ENCODE results near the gene CTNND2.

Gene CTNND2

DNA sequence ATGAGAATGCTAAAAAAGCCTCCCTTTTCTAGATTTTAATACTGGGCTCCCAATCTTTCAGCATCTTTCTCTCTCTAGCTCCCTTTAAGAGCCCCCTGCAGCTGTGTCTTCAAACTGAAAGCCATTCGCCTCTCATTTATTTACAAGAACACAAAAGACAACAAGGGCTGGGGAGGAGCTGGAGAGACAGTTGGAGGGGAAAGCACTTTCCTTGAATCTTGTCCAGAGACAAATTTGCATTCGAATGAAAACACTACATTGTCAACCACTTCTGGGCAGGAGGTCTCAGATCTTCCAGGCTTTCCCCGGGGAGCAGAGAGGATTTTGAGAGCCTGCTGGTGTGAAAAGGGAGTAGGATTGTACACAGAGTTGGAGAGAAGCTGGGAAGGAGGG is 518.3 kb downstream of the CTNND2 start:
- DNase-seq (ENCODE audit: low read depth in 2 of 2): no peak

DNA sequence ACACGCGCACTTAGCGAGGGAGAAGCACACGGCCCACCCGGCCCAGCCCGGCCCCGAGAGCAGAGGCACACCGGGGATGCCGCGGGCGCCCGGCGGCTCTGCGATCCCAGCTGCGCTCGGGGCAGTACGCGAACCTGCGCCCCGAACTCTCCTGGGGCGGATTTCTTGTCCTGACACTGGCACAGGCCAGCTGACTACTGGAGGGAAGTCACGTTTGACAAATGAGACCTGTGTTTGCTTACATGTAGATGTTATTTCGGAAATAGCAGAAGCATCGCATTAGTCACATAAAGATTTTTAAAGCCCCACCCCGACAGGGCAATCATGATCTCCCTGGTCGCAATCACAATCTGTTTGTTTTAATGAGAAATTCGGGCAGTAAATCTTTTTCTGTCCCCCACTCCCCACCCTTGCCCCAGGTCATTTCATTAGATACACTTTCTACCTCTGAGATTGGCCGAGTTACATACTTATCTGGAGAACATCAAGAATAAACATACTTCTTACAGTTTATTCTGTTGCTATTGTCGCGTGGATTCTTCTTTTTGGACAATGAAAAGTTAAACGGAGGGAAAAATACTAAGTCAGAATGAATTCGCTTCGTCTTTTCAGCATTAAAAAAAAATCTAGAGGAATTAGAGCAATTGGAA is 518.9 kb downstream of the CTNND2 start:
- no peak for DNase-seq (ENCODE audit: low read depth in 2 of 2)

DNA sequence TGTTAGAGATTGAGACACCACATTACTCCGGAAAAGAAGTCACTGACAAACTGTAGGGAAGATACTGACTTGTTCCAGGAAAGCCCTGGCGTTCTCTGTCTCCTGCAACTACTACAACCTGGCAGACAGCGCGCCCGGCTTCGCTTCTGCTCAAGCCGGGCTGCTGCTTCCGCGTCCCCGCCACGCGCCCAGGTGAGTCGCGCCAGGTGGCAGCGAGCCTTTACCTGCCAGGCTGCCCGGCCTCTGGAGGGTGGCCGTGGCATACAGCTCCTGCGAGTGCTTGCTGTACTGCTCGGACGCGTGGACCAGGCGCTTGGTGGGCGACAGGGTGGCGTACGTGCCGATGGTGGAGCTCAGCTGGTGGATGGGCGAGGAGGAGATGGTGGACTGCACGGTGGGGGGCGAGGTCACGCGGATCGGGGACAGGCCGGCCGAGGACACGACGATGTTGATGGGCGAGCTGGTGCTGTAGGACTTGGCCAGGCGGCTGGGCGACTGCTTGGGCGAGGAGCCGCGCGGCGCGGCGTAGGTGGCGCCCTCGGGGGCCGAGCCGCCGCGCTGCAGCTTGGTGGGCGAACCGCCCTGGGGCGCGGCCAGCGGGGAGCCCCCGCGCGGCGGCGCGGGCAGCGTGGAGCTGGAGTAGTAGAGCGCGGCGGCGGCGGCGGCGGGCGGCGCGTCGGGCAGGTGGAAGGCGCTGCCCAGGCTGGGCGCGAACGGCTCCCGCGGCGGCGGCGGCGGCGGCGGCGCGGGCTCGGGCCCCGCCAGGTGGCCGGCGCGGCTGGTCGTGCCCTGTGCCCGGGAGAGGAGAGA is 519.6 kb downstream of the CTNND2 start:
- DNase-seq (ENCODE audit: low read depth in 2 of 2): no peak

DNA sequence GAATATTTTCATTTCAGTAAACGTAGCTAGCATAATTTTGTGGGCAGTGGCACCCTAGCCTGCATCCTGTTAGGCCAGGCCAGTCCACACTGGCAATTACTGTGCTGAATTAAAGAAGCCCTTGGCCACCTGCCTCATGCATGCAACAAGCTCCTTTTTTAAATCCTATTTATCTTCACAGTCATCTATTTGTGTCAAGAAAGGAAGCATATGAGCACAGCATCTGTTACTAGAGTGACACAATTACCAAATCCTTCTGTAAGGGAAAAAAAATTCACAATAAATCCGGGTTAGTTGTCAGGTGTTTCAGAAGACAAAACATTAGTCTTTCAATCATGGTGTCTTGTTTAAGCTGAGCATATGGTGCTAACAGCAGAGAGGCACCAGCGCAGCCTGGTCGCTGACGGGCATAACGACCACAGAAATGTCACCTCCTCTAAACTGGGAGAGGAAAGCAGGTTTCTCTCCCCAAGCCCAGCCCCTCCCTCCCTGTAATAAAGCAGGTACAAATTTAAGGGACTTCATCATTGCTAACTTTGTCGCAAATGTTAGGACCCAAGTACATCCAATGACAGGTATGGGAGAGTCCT is 520.6 kb downstream of the CTNND2 start:
- DNase-seq (ENCODE audit: low read depth in 2 of 2): no peak

DNA sequence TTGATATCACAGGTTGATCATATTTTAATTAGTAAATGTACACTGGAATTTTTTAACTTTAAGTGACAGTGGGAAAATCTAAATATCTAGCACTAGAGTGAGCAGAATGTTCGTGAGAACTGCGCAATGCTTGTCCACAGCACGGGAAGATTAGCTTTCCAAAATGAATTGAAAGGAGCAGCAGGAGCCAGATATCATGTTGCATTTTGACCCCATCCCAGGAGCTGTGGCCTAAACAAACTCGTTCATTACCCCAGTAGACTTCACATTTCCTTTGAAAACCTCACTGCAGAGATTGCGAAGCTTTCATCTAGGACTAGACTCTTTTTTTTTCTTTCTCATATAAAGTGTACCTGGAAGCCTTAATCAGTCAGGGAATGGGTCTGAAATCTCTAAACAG is 525.8 kb downstream of the CTNND2 start:
- DNase-seq (ENCODE audit: low read depth in 2 of 2): no peak

DNA sequence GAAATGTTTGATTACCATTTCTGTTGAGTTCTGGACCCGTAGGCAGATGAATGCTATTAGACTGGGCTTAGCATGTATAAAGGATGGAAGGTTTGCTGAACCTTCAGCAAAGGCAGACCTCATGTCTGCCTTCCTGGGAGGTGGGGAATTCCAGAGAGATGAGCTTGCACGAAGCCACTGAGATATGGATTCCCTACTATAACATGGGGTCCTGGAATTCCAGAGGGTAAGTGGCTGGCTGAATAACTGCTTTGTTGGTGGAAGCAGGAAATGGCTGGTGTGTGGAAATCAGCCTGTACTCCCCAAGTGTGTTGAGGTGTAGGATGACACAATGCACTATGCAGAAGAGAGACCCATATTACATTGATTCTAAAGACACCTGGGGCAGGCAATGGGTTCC is 526.4 kb downstream of the CTNND2 start:
- no peak for DNase-seq (ENCODE audit: low read depth in 2 of 2)

DNA sequence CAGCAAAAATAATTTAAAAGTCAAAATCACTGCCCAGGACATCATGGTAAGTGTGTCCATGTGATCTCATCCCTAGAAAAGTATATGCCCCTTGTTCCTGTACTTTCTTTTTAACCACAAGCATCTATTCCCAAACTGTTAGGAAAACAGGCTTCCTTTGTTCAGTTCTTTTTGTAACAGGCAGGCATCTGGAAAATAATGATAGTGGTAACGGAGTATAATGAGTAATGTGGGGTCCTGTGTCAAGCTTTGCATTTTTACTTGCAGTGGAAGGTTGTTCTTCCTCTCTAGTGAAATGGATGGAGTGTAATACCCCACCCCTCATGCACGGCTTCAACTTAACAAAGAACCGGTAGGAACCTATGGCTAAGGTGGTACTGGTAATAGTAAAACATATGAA is 532.1 kb downstream of the CTNND2 start:
- DNase-seq (ENCODE audit: low read depth in 2 of 2): no peak

DNA sequence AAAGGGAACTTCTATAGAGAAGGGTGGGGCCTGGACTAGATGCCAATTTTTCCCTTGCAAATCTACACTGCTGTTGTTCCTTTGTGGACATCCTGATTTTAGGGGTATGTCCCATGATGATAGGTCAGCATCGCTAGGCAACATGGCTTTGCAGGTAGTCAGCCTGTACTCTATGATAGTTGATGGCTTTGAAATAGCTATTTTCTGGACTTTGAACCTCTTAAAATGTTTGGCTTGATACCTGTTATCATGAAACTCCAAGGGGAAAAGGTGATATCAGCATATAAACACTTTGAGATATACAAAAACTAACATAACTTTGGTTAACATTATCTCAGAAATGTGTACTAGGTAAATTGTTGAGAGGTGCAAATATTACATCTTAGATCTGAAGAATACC is 533.2 kb downstream of the CTNND2 start:
- DNase-seq (ENCODE audit: low read depth in 2 of 2): no peak

DNA sequence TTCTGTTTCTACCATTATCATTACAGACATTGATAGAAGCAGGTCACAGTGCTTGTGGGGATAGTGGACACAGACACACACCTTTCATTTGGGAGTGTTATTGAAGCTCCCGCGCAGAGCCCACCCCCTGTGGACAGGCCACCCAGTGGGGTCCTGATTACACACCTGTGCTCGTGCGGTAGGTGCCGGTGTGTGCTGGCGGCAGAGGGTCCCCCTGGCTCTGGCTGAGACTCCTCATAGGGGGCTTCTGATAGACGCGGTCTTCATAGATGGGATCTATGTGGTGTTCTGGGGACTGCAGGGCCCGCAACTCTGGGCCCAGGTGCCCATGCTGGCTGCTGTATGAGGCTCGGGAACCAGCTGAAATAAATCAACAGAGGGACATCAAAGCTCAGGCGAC is 539.7 kb downstream of the CTNND2 start:
- no peak for DNase-seq (ENCODE audit: low read depth in 2 of 2)

DNA sequence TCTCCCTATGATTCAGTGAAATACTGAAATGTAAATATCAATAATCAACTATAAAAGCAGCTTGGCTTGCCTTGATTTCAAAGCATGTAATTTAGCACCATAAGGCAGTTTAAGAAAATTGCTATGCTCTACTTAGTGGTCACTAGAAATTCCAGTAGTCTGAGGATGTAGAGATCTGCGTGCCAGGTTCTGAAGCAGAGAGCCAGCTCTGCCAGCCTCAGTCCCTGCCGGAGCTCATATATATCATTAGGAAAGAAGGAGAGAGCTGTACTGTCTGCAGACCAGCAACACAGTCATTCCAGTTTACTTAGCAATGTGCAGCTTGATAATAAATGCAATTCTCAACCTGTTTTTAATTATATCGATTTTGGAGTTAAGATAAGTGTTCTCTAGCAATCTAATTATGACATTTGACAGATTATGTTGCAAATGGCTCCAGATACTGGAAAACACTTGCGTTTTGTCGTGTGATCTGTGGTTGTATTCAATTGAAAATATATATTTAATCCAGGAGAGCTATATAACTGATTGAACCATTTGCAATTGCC is 540.5 kb downstream of the CTNND2 start:
- no peak for DNase-seq (ENCODE audit: low read depth in 2 of 2)

DNA sequence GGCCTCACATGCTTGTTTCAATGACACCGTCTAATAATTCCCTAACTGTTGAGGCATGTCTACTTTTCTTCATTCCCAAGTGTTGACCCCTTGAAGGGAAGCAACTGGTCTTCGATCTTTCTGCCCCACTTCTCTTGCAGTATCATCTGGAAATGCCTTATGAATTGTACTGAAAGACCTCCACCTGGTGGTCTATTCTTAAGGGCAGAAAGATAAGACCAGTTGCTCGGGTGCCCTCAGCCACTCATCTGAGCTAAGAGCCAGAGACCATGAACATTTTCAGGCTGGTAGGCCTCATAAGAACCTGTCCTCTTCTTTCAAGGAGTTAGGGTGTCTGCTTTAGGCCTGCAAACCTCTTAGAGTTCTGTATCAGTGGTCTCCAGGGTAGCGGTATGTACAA is 542.5 kb downstream of the CTNND2 start:
- DNase-seq (ENCODE audit: low read depth in 2 of 2): no peak

DNA sequence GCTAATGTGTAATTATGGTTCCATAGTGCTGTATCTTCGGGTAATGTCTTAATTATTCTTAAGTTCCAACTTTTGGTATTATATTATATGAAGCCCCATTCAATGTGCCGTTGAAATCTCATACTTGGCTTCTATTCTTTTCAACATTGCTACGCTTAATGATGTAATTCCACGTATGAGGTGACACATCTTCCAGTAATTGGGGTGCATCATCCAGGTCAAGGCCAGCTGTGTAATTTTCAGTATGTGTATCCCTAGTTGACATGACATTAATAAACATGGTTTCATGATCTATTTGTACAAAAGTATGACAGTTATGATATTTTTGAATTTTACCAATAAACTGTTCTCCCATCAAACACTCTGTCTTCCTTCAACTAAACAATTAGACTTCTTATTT is 546.3 kb downstream of the CTNND2 start:
- no peak for DNase-seq (ENCODE audit: low read depth in 2 of 2)

DNA sequence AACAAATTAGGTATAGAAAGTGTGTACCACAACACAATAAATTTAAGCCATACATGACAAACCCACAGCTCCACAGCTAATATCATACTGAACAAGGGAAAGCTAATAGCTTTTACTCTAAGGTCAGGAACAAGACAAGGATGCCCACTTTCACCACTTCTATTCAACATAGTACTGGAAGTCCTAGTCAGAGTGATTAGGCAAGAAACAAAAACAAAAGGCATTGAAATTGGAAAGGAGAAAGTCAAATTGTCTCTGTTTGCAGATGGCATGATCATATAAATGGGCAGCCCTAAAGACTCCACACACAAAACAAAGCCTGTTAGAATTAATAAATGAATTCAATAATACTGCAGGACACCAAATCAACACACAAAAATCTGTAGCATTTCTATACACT is 548.8 kb downstream of the CTNND2 start:
- DNase-seq (ENCODE audit: low read depth in 2 of 2): no peak

DNA sequence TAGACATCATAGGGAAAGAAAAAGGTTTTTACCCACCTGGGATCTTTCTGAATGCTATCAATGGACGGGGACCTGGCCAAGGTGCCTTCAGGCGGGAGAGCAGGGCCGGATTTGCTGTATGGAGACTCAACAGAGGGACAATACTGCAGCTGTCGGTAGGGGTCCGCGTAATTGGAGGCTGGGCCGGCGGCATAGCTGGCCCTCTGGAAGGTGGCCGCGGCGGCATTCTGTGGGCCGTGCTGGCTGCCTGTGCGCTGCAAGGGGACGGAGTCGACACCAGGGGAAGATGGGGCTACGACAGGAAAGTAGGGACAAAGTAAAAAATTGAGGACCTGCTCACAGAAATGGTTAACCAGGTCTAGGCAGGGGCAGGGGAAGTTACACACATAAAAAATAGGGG is 557.9 kb downstream of the CTNND2 start:
- DNase-seq (ENCODE audit: low read depth in 2 of 2): no peak

DNA sequence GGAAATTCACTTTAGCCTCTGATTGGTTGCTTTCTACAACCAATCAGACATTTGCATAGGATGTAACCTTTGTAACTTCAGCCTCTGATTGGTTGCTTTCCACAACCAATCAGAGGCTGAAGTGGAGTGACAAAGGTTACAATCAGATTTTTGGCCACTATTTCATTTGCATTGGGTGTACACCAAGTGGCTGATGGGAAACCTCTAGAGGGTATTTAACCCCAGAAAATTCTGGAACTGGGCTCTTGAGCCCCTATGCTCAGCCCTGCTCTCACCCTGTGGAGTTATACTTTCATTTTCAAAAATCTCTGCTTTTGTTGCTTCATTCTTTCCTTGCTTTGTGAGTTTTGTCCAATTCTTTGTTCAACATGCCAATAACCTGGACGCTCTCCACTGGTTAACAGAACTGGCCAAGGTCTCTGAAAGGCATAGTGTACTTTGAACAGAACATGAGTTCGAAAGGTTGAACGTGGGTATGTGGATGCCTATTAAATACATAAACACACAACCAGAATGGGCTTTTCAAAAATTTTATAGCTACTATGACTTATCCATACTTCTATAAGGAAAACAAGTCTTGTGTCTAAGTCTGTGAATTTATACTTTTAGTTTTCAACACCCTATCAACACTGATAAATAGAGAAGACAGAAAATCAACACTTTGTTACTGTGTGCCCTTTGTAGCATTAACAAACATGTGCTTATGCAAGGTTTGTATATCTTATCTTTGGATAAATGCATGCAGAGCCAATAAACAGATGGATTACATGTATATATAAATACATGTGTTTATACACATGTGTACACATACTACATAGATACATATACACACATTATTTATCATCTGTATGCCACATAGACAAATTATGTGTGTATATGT is 568.1 kb downstream of the CTNND2 start:
- no peak for DNase-seq (ENCODE audit: low read depth in 2 of 2)

DNA sequence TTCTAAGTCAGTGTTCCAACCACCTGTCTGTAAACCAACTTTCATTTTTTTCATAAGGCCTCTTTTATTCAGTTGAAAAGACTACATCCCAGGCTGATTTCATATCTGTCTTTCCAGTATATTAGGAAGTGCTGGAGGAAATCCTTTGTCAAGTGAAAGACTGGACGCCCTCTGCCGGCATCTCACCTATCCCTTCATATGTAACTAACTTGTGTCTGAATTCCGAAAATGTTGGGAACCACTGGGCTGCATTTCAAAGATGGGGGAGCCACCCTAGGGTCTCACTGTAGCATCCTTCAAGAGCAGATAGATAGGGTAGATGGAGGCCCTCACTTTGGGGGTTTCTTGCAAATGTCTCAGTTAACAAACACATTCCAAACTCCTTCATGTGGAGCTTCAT is 569.8 kb downstream of the CTNND2 start:
- no peak for DNase-seq (ENCODE audit: low read depth in 2 of 2)

DNA sequence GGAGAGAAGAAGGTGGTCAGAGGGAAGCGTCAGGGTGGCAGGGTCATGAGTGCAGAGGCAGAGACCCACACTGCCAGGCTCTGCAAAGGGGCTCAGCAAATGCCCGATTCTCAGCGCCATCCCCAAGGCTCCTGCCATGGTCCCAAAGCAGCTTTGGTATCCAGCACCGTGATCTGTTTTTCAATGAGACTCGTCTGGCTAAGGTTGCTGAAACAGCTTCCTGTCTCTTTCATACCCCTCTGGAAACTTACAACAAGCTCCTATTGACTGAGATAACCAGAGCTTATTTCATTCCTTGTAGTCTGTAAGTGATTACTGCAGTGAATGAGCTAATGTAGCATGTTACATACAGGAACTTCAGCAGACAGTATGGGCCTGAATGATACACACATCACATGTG is 574.6 kb downstream of the CTNND2 start:
- no peak for DNase-seq (ENCODE audit: low read depth in 2 of 2)

DNA sequence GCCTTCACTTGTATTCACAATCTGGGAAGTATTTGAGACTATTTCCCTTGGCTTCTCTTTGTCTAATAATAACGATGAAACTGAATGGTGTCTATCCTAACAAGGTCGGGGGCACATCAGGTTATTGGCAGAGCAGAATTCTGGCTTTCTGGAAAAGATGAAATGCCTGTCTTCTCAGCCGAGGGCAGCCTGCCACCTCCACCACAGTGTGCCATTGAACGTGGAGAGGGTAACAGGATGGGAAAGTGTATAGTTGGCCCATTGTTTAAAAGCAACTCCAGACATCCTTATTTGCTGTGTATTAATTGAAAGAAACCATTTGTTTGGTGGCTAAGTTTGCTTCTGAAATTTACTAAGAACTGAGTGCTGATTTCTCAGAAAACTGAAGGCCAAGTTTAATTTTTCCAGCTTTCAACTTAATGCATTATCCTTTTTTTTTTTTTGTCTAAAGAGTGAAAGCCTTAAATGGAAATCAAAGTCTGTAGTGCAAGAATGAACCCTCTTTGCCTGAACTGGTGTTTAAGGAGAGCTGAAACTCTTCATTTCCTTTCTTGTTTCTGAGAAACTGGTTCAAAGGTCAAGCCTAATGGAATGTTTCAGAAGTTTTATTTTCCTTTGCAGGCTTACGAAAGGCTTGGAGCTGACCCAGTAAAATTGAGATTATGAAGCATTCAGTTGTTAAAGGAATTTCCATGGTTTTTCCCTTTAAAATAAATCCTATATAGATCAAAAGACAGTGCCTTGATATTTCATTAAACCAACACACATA is 579.5 kb downstream of the CTNND2 start:
- no peak for DNase-seq (ENCODE audit: low read depth in 2 of 2)

DNA sequence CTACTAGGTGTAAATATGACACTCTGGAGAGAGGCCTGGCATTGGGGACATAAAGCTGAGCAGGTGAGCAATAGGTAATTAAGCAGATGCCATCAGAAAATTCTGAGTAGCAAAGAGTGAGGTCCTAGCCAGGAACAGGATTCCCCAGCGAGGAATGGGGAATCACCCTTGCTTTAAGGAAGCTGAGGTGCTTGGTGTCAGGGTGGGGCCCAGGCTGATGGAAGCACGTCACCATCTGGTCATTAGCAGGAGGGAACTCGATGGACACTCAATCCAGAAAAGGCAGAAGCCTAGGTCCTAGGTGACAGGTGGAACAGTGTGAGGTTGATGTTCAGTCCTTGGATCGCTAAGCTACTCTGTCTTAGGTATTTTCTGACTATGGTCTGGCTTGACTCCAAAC is 580.5 kb downstream of the CTNND2 start:
- no peak for DNase-seq (ENCODE audit: low read depth in 2 of 2)

DNA sequence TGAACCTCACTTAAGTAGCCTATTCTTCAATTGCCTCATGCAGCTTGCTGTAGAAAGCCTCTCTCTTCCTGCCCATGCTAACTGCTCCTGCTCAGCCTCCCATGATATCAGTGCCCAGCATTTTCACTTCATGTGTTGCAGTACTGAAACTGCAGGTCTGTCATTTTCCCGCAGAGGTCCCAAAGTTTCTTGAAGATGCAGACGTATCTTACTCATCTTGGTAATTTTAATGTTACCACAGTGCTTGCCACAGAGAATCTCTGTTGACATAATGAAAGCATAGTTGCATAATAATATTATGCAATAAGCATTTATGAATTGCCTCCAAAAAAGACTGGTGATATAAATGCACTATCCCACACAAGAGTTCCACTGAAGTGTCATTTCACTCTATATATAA is 582.1 kb downstream of the CTNND2 start:
- DNase-seq (ENCODE audit: low read depth in 2 of 2): no peak
